ENCODE data around the gene TSSK2.

The TSSK2 gene

GRCh38 chr22:19180234-19180633 lies 49.1 kb downstream of the TSSK2 start:
- Histone ChIP-seq H3K9me3 (ENCODE audit: severe bottlenecking) (no peaks in the 10 kb centered on the region), H3K36me3 (peaks cover 14% of the 10 kb centered on the region; the same call in 1 of the 2 replicates), H3K4me3 (ENCODE audit: low read depth, low read length) (no peak overlapping the region), H3K27me3 (ENCODE audit: insufficient read depth, low read depth, severe bottlenecking) (no peaks in the 10 kb centered on the region), H3K27ac (no peak overlapping the region)
- no peak for TF ChIP-seq CTCF (IDR thresholded peaks at IDR 0.05; ENCODE audit: low read depth, low read length)
- DNase-seq, result no peak

- TF ChIP-seq CTCF (IDR thresholded peaks at IDR 0.05; ENCODE audit: low read depth, low read length), result no peak
- DNase-seq, result no peak
- Histone ChIP-seq H3K9me3 (ENCODE audit: severe bottlenecking) (no peaks in the 10 kb centered on the region), H3K27me3 (ENCODE audit: insufficient read depth, low read depth, severe bottlenecking) (no peaks in the 10 kb centered on the region), H3K27ac (no peak overlapping the region), H3K4me3 (ENCODE audit: low read depth, low read length) (no peak overlapping the region), H3K36me3 (peaks cover 13% of the 10 kb centered on the region; the same call in 1 of the 2 replicates)
These were observed 49.8 kb downstream of the TSSK2 start for GRCh38 chr22:19180740-19181410.

GRCh38 chr22:19181786-19182471 lies 50.8 kb downstream of the TSSK2 start:
- Histone ChIP-seq H3K9me3 (ENCODE audit: severe bottlenecking) (no peaks in the 10 kb centered on the region), H3K27ac (no peak overlapping the region), H3K4me3 (ENCODE audit: low read depth, low read length) (no peak overlapping the region), H3K36me3 (peaks cover 2% of the 10 kb centered on the region; the same call in 1 of the 2 replicates), H3K27me3 (ENCODE audit: insufficient read depth, low read depth, severe bottlenecking) (no peaks in the 10 kb centered on the region)
- no peak for TF ChIP-seq CTCF (IDR thresholded peaks at IDR 0.05; ENCODE audit: low read depth, low read length)
- no peak for DNase-seq

All from WERI-Rb-1 (cell line).